ENCODE results near the gene RBMS2. TPM values are rescaled to one million over a fixed set of nuclear protein-coding genes. Genes with fewer than 3 reads are reported as not detected.

Gene RBMS2
- total RNA-seq, 1 experiment from 2014 or later = 18.2 TPM

DNA sequence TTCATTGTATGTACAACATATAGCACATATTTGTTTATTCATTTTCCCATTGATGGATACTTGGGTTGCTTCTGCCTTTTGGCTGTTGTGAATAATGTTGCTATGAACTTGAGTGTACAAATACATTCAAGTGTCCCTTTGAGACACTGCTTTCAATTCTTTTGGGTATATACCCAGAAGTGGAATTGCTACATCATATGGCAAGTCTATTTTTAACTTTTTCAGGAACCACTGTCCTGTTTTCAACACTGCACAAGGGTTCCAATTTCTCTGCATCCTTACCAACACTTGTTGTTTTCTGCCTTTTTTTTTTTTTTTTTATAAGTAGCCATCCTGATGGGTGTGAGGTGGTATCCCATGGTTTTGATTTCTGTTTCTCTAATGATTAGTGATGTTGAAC, 15.9 kb downstream of the RBMS2 start:
- ATAC-seq = no peak
- Histone ChIP-seq H3K27ac (ENCODE audit: low read length) (no peak overlapping the region), H3K4me3 (ENCODE audit: low read depth in 2 of 2, low read length in 2 of 2) (no peak overlapping the region), H3K27me3 (ENCODE audit: control insufficient read depth, insufficient read depth, low read length) (no peaks in the 10 kb centered on the region), H3K9me3 (ENCODE audit: control insufficient read depth, insufficient read depth, low read depth, low read length) (no peaks in the 10 kb centered on the region), H3K4me1 (ENCODE audit: control insufficient read depth, insufficient read depth, low read length) (no peaks in the 10 kb centered on the region), H3K36me3 (ENCODE audit: control insufficient read depth, insufficient read depth, low read length) (no peaks in the 10 kb centered on the region)
- in situ Hi-C loops (cut with HindIII; ENCODE audit: low pct_unique_long_range_greater_than_20kb, low sequenced_read_pairs) = no loop called here
- intact Hi-C loops (cut with micrococcal nuclease; ENCODE audit: unreplicated experiment) = no loop called here
- DNase-seq (ENCODE audit: low read depth, low spot score) = no peak
- POLR2A ChIA-PET = no interaction called here
- CTCF ChIA-PET = no interaction called here
- TF ChIP-seq POLR2AphosphoS5 (IDR thresholded peaks at IDR 0.05; ENCODE audit: low read depth, low read length) (no peak), TCF7L2 (IDR thresholded peaks at IDR 0.05; ENCODE audit: low read depth, low read length) (no peak), SIN3A (IDR thresholded peaks at IDR 0.05; ENCODE audit: borderline replicate concordance, insufficient read depth, low read depth, low read length) (no peak)
- TF ChIP-seq, protein P1, sequence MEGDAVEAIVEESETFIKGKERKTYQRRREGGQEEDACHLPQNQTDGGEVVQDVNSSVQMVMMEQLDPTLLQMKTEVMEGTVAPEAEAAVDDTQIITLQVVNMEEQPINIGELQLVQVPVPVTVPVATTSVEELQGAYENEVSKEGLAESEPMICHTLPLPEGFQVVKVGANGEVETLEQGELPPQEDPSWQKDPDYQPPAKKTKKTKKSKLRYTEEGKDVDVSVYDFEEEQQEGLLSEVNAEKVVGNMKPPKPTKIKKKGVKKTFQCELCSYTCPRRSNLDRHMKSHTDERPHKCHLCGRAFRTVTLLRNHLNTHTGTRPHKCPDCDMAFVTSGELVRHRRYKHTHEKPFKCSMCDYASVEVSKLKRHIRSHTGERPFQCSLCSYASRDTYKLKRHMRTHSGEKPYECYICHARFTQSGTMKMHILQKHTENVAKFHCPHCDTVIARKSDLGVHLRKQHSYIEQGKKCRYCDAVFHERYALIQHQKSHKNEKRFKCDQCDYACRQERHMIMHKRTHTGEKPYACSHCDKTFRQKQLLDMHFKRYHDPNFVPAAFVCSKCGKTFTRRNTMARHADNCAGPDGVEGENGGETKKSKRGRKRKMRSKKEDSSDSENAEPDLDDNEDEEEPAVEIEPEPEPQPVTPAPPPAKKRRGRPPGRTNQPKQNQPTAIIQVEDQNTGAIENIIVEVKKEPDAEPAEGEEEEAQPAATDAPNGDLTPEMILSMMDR (IDR thresholded peaks at IDR 0.05) = no peak
- TF ChIP-seq, protein P2, sequence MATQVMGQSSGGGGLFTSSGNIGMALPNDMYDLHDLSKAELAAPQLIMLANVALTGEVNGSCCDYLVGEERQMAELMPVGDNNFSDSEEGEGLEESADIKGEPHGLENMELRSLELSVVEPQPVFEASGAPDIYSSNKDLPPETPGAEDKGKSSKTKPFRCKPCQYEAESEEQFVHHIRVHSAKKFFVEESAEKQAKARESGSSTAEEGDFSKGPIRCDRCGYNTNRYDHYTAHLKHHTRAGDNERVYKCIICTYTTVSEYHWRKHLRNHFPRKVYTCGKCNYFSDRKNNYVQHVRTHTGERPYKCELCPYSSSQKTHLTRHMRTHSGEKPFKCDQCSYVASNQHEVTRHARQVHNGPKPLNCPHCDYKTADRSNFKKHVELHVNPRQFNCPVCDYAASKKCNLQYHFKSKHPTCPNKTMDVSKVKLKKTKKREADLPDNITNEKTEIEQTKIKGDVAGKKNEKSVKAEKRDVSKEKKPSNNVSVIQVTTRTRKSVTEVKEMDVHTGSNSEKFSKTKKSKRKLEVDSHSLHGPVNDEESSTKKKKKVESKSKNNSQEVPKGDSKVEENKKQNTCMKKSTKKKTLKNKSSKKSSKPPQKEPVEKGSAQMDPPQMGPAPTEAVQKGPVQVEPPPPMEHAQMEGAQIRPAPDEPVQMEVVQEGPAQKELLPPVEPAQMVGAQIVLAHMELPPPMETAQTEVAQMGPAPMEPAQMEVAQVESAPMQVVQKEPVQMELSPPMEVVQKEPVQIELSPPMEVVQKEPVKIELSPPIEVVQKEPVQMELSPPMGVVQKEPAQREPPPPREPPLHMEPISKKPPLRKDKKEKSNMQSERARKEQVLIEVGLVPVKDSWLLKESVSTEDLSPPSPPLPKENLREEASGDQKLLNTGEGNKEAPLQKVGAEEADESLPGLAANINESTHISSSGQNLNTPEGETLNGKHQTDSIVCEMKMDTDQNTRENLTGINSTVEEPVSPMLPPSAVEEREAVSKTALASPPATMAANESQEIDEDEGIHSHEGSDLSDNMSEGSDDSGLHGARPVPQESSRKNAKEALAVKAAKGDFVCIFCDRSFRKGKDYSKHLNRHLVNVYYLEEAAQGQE (IDR thresholded peaks at IDR 0.05; ENCODE audit: insufficient read depth in 1 of 2, low read depth in 2 of 2, low read length in 1 of 2) = no peak
- BruUV-seq (replicated peaks) = no TSS peak

DNA sequence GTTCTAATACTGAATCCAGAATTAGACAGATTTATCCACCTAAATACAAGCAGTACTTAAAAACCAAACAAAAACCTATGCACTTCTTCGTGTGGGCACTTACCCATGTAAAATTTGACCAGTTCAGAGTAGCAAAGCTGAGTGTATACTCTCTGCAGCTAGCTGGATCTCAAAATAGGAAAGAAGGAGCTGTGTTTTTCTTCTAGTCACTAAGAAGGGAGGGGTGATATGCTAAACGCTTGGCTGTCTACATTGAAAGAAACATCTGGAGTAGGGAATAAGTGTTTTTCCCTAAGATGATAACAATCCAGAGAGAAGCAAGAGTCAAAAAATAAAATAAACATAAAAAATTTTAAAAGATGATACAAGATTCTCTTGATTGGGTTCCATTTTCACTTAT, 20.0 kb downstream of the RBMS2 start:
- in situ Hi-C loops (cut with HindIII; ENCODE audit: low pct_unique_long_range_greater_than_20kb, low sequenced_read_pairs) = no loop called here
- no peaks in the 10 kb centered on the region for H3K4me1 ChIP-seq (ENCODE audit: control insufficient read depth, insufficient read depth, low read length)
- TF ChIP-seq POLR2AphosphoS5 (IDR thresholded peaks at IDR 0.05; ENCODE audit: low read depth, low read length) = no peak
- TF ChIP-seq, protein P2 (IDR thresholded peaks at IDR 0.05; ENCODE audit: insufficient read depth in 1 of 2, low read depth in 2 of 2, low read length in 1 of 2) = no peak
- TF ChIP-seq SIN3A (IDR thresholded peaks at IDR 0.05; ENCODE audit: borderline replicate concordance, insufficient read depth, low read depth, low read length) = no peak
- TF ChIP-seq, protein P1 (IDR thresholded peaks at IDR 0.05) = no peak
- no peak for TF ChIP-seq TCF7L2 (IDR thresholded peaks at IDR 0.05; ENCODE audit: low read depth, low read length)
- DNase-seq (ENCODE audit: low read depth, low spot score) (no peak), ATAC-seq (no peak)
- ChIA-PET CTCF (interaction anchor here (0.6 kb wide), 1 partner anchor 32 kb away, joined by 7 read pairs; no protein-coding TSS in a partner anchor), POLR2A (no interaction called here)
- H3K27me3 ChIP-seq (ENCODE audit: control insufficient read depth, insufficient read depth, low read length) = no peaks in the 10 kb centered on the region
- H3K36me3 ChIP-seq (ENCODE audit: control insufficient read depth, insufficient read depth, low read length) = no peaks in the 10 kb centered on the region
- BruUV-seq (replicated peaks) = no TSS peak
- H3K9me3 ChIP-seq (ENCODE audit: control insufficient read depth, insufficient read depth, low read depth, low read length) = no peaks in the 10 kb centered on the region
- intact Hi-C loops (cut with micrococcal nuclease; ENCODE audit: unreplicated experiment) = no loop called here
- no peak overlapping the region for H3K27ac ChIP-seq (ENCODE audit: low read length)
- no peak overlapping the region for H3K4me3 ChIP-seq (ENCODE audit: low read depth in 2 of 2, low read length in 2 of 2)

All from Panc1 (cell line).